DMS114 treated with DMSO at 0.1 percent for 48 hours (cell line): ENCODE results near the gene GALT.

Experiments used
- DNase-seq: peaks from one replicate; lab custom pipeline; 2025; ENCODE audit not compliant: unreplicated experiment; lab: John Stamatoyannopoulos, UW

The GALT gene

GRCh38 chr9:34675869-34676268 lies 29.4 kb downstream of the GALT start:
- DNase-seq, result no peak

- no peak for DNase-seq
Observed at GRCh38 chr9:34684145-34684544, 37.7 kb downstream of the GALT start.

GRCh38 chr9:34684816-34685215 lies 38.3 kb downstream of the GALT start:
- no peak for DNase-seq

- no peak for DNase-seq
Observed at GRCh38 chr9:34685591-34685990, 39.1 kb downstream of the GALT start.

GRCh38 chr9:34686231-34686630 lies 39.8 kb downstream of the GALT start:
- no peak for DNase-seq

- no peak for DNase-seq
Observed at GRCh38 chr9:34686732-34687131, 40.3 kb downstream of the GALT start.

- no peak for DNase-seq
Observed at GRCh38 chr9:34687276-34688030, 41.0 kb downstream of the GALT start.

GRCh38 chr9:34688329-34689115 lies 42.0 kb downstream of the GALT start:
- no peak for DNase-seq

- no peak for DNase-seq
Observed at GRCh38 chr9:34689116-34689470, 42.6 kb downstream of the GALT start.

- DNase-seq, result no peak
Observed at GRCh38 chr9:34689512-34689911, 43.0 kb downstream of the GALT start.

GRCh38 chr9:34690983-34691935 lies 44.8 kb downstream of the GALT start, which contains the start of gene CCL19:
CCL19 (minus strand) TSS chr9:34691276; CDS start chr9:34691139, 137 bp downstream.
- DNase-seq, result no peak

- no peak for DNase-seq
Observed at GRCh38 chr9:34691936-34692315, 45.5 kb downstream of the GALT start.

GRCh38 chr9:34693560-34693959 lies 47.1 kb downstream of the GALT start:
- DNase-seq, result no peak

- DNase-seq, result no peak
Observed at GRCh38 chr9:34694811-34695210, 48.3 kb downstream of the GALT start.
